MM.1S (cell line): ENCODE data around the gene CA12.

Source experiments
- DNase-seq: peaks from one replicate; pipeline ENCODE4 v3.0.0-alpha.2; 2015
- H2AFZ ChIP-seq: fragments of 300-600 bp; sonication (generic); 2 replicates; pipeline ENCODE4 v1.6.0; 2016; ENCODE audit warnings: antibody characterized with exemption, low read length
- H3F3A ChIP-seq: fragments of 300-600 bp; sonication (generic); 2 replicates; pipeline ENCODE4 v1.6.1; 2016; ENCODE audit warnings: mild to moderate bottlenecking, antibody characterized with exemption, low read length, moderate library complexity, mixed read lengths; ENCODE audit not compliant: insufficient read depth
- H3K27ac ChIP-seq: fragments of 300-600 bp; sonication (generic); 2 replicates; pipeline ENCODE4 v1.5.1; 2016; ENCODE audit warnings: mild to moderate bottlenecking, low read length
- H3K27me3 ChIP-seq: fragments of 300-600 bp; sonication (generic); replicated peaks from 2 replicates; pipeline ENCODE4 v1.6.0; 2016; ENCODE audit warnings: low read length; ENCODE audit not compliant: insufficient read depth
- H3K36me3 ChIP-seq: fragments of 300-600 bp; sonication (generic); replicated peaks from 2 replicates; pipeline ENCODE4 v1.6.1; 2016; ENCODE audit warnings: mild to moderate bottlenecking, low read length, mixed read lengths; ENCODE audit not compliant: insufficient read depth
- H3K4me1 ChIP-seq: fragments of 300-600 bp; sonication (generic); 2 replicates; pipeline ENCODE4 v1.6.1; 2016; ENCODE audit warnings: low read length, mixed read lengths
- H3K4me2 ChIP-seq: fragments of 300-600 bp; sonication (generic); 2 replicates; pipeline ENCODE4 v1.6.0; 2016; ENCODE audit warnings: low read depth, low read length
- H3K4me3 ChIP-seq: fragments of 300-600 bp; sonication (generic); 2 replicates; pipeline ENCODE4 v1.5.1; 2016; ENCODE audit warnings: low read length, mixed read lengths
- H3K79me2 ChIP-seq: fragments of 300-600 bp; sonication (generic); 2 replicates; pipeline ENCODE4 v1.6.1; 2016; ENCODE audit warnings: mixed run types, low read length, mixed read lengths
- H3K9ac ChIP-seq: fragments of 300-600 bp; sonication (generic); 2 replicates; pipeline ENCODE4 v1.6.1; 2016; ENCODE audit warnings: low read length, mixed read lengths
- H3K9me2 ChIP-seq: fragments of 300-600 bp; sonication (generic); replicated peaks from 2 replicates; pipeline ENCODE4 v1.6.1; 2016; ENCODE audit warnings: mild to moderate bottlenecking, low read length, mixed read lengths; ENCODE audit not compliant: insufficient read depth
- H3K9me3 ChIP-seq: fragments of 300-600 bp; sonication (generic); replicated peaks from 2 replicates; pipeline ENCODE4 v1.6.1; 2016; ENCODE audit warnings: mild to moderate bottlenecking, low read length, mixed read lengths; ENCODE audit not compliant: insufficient read depth
- H4K20me1 ChIP-seq: fragments of 300-600 bp; sonication (generic); 2 replicates; pipeline ENCODE4 v1.6.1; 2016; ENCODE audit warnings: mild to moderate bottlenecking, low read length, moderate library complexity, mixed read lengths; ENCODE audit not compliant: insufficient read depth
- CTCF ChIP-seq: fragments of 300-600 bp; sonication (generic); IDR thresholded peaks from 2 replicates; pipeline ENCODE4 v1.5.1; 2016; ENCODE audit warnings: antibody characterized with exemption, low read length, mixed read lengths
- EZH2 ChIP-seq: fragments of 300-600 bp; sonication (generic); optimal IDR thresholded peaks from 2 replicates; pipeline ENCODE3; 2017; ENCODE audit warnings: low read depth, mild to moderate bottlenecking, antibody characterized with exemption, low read length, mixed read lengths
- EZH2phosphoT487 ChIP-seq: fragments of 300-600 bp; sonication (generic); IDR thresholded peaks from 2 replicates; pipeline ENCODE4 v1.6.1; 2018; ENCODE audit warnings: antibody characterized with exemption, low read length

CA12 gene

GRCh38 chr15:63357061-63357460, 24.6 kb downstream of the CA12 start:
- Histone ChIP-seq H2AFZ (no peak overlapping the region), H3K36me3 (no peaks in the 10 kb centered on the region), H3K9me2 (no peaks in the 10 kb centered on the region), H3K27me3 (no peaks in the 10 kb centered on the region), H4K20me1 (no peaks in the 10 kb centered on the region), H3K9ac (no peak overlapping the region), H3K4me1 (no peaks in the 10 kb centered on the region), H3K9me3 (no peaks in the 10 kb centered on the region), H3K79me2 (no peaks in the 10 kb centered on the region), H3K4me3 (no peak overlapping the region), H3K27ac (no peak overlapping the region), H3F3A (no peaks in the 10 kb centered on the region), H3K4me2 (no peak overlapping the region)
- DNase-seq = no peak
- no peak for TF ChIP-seq CTCF
- no peak for TF ChIP-seq EZH2
- no peak for TF ChIP-seq EZH2phosphoT487

- no peak overlapping the region for H2AFZ ChIP-seq
- H4K20me1 ChIP-seq = no peaks in the 10 kb centered on the region
- H3K79me2 ChIP-seq = no peaks in the 10 kb centered on the region
- no peaks in the 10 kb centered on the region for H3K36me3 ChIP-seq
- no peak overlapping the region for H3K4me3 ChIP-seq
- H3K4me1 ChIP-seq = no peaks in the 10 kb centered on the region
- H3K4me2 ChIP-seq = no peak overlapping the region
- no peak for TF ChIP-seq EZH2
- TF ChIP-seq EZH2phosphoT487 = no peak
- H3K9ac ChIP-seq = no peak overlapping the region
- H3K9me3 ChIP-seq = no peaks in the 10 kb centered on the region
- no peaks in the 10 kb centered on the region for H3F3A ChIP-seq
- no peak for DNase-seq
- H3K27ac ChIP-seq = no peak overlapping the region
- H3K9me2 ChIP-seq = no peaks in the 10 kb centered on the region
- H3K27me3 ChIP-seq = no peaks in the 10 kb centered on the region
These were observed 26.6 kb downstream of the CA12 start for GRCh38 chr15:63354821-63355650.

- Histone ChIP-seq H3F3A (no peaks in the 10 kb centered on the region), H3K4me3 (no peak overlapping the region), H3K36me3 (no peaks in the 10 kb centered on the region), H3K27me3 (no peaks in the 10 kb centered on the region), H3K27ac (no peak overlapping the region), H3K4me1 (no peaks in the 10 kb centered on the region), H3K79me2 (no peaks in the 10 kb centered on the region), H4K20me1 (no peaks in the 10 kb centered on the region), H3K9me3 (no peaks in the 10 kb centered on the region), H3K9me2 (no peaks in the 10 kb centered on the region), H3K9ac (no peak overlapping the region), H3K4me2 (no peak overlapping the region), H2AFZ (no peak overlapping the region)
- DNase-seq = no peak
- TF ChIP-seq EZH2phosphoT487 = no peak
- no peak for TF ChIP-seq EZH2
- no peak for TF ChIP-seq CTCF
These were observed 27.8 kb downstream of the CA12 start for GRCh38 chr15:63353887-63354286.

- H2AFZ ChIP-seq = no peak overlapping the region
- no peaks in the 10 kb centered on the region for H3K9me2 ChIP-seq
- no peaks in the 10 kb centered on the region for H3K79me2 ChIP-seq
- H3K27me3 ChIP-seq = no peaks in the 10 kb centered on the region
- H3K4me1 ChIP-seq = no peaks in the 10 kb centered on the region
- no peak overlapping the region for H3K4me2 ChIP-seq
- no peaks in the 10 kb centered on the region for H3K36me3 ChIP-seq
- H3F3A ChIP-seq = no peaks in the 10 kb centered on the region
- no peak for DNase-seq
- no peaks in the 10 kb centered on the region for H4K20me1 ChIP-seq
- H3K4me3 ChIP-seq = no peak overlapping the region
- H3K9ac ChIP-seq = no peak overlapping the region
- no peak for TF ChIP-seq EZH2phosphoT487
- no peak for TF ChIP-seq EZH2
- TF ChIP-seq CTCF = no peak
- no peaks in the 10 kb centered on the region for H3K9me3 ChIP-seq
- H3K27ac ChIP-seq = no peak overlapping the region
These were observed 28.4 kb downstream of the CA12 start for GRCh38 chr15:63353261-63353660.
